ENCODE measurements around the gene HLA-A. TPM values are rescaled to one million over a fixed set of nuclear protein-coding genes. Genes with fewer than 3 reads are reported as not detected.
"Not testable (repeated sequence)": the region's sequence is repeated elsewhere in the genome, so short reads cannot be mapped to it uniquely, and the experiment has no call there.

HLA-A gene
- total RNA-seq, 1 experiment from 2014 or later = 61.4 TPM

GRCh38 chr6:29980013-29980412 lies 37.7 kb downstream of the HLA-A start:
- DNase-seq (ENCODE audit: low spot score); in situ Hi-C loops (cut with HindIII; ENCODE audit: low sequenced_read_pairs): not testable (repeated sequence)

DNA sequence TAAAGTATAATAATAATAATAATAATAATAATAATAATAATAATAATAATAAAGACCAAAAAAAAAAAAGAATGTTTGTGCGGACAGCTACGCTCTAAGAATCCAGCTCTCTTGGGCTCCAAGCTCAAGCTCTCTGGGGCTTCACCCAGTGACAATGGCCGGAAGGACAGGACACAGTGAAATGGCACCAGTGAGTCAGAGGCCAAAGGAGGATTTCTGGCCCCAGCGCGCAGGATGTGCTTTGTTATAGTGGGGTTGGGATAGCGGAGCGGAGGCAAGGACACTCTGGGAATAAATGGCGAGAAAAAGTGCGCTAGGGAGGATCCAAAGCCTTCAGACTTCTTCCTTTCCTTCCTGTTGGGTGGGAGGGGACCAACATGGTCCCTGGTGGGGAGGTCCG lies 38.2 kb downstream of the HLA-A start:
- in situ Hi-C loops (cut with HindIII; ENCODE audit: low sequenced_read_pairs) = no loop called here
- no peak for DNase-seq (ENCODE audit: low spot score)

GRCh38 chr6:29981211-29981812 lies 39.0 kb downstream of the HLA-A start:
- in situ Hi-C loops (cut with HindIII; ENCODE audit: low sequenced_read_pairs) = no loop called here
- DNase-seq (ENCODE audit: low spot score) = no peak

DNA sequence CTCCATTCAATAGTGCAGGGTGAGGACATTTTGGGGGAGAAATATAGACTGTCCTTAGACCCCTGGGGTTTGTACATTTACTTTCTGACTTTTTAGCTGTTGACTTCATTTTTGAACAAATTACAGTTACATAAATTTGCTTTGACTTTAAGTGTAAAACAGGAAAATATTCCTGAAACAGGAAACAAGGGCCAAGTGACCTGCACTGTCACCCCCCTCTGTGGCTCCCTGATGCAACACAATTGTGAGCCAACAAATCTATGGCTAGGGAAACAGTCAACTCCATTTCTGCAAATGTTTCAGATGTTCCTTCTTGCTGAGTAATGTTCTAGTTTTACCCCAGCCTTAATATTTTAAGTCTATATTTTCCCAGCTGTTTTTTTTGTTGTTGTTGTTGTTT lies 39.8 kb downstream of the HLA-A start:
- DNase-seq (ENCODE audit: low spot score) = no peak
- in situ Hi-C loops (cut with HindIII; ENCODE audit: low sequenced_read_pairs) = no loop called here

- no peak for DNase-seq (ENCODE audit: low spot score)
- in situ Hi-C loops (cut with HindIII; ENCODE audit: low sequenced_read_pairs) = no loop called here
Measured at GRCh38 chr6:29984232-29984631, 41.9 kb downstream of the HLA-A start.

DNA sequence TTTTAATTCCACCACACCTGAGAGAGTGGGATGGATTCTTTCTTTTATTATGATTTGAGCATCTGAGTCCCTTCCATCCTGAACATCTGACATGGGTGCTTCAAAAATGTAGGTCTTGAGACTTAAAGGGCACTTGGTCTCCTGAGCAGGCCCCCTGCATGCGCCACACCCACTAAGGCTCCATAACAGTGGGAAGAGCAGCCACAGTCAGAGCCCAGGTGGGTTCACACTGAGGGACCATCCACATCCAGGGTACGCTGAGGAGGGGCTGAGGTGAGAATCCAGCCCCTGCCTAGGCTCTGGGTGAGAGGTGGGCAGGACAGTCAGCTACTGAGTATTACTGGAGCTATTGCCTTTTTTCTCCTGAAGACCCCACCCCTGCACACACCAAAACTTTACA lies 42.7 kb downstream of the HLA-A start:
- in situ Hi-C loops (cut with HindIII; ENCODE audit: low sequenced_read_pairs) = no loop called here
- no peak for DNase-seq (ENCODE audit: low spot score)

- in situ Hi-C loops (cut with HindIII; ENCODE audit: low sequenced_read_pairs) = no loop called here
Measured at GRCh38 chr6:29986179-29986781, 43.9 kb downstream of the HLA-A start.

DNA sequence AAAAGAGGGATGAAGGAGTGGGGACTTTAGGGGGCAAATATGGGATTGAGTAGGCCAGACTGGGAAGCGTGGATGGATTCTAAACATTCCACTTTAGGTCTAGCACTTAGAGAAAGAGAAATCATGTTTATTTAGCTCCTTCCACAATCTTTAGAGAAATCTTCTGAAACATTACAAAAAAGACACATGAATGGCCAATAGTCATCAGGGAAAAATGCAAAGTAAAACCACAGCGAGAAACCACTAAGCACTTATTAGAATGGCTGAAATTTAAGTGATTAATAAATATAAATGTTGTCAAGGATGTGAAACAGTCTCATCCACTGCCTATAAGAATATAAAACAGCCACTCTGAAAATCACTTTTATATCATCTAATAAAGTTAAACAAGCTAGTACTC lies 46.9 kb downstream of the HLA-A start:
- in situ Hi-C loops (cut with HindIII; ENCODE audit: low sequenced_read_pairs) = no loop called here
- DNase-seq (ENCODE audit: low spot score) = no peak

More at GRCh38 chr6:29986179-29986781, 43.9 kb downstream of the HLA-A start:
- no peak for DNase-seq (ENCODE audit: low spot score)

DNA sequence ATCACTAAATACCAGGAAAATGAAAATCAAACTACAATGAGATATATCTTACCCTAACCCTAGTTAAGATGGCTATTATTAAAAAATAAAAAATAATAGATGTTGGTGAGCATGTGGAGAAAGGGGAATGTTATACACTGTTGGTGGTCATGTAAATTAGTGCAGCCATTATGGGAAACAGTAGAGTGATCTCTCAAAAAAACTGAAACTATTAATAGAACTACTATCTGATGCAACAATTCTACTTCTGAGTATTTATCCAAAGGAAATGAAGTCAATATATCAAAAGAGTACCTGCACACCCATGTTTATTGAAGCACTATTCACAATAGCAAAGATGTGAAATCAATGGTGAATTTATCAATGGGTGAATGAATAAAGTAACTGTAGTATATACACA lies 48.6 kb downstream of the HLA-A start:
- DNase-seq (ENCODE audit: low spot score) = no peak
- in situ Hi-C loops (cut with HindIII; ENCODE audit: low sequenced_read_pairs) = no loop called here

DNA sequence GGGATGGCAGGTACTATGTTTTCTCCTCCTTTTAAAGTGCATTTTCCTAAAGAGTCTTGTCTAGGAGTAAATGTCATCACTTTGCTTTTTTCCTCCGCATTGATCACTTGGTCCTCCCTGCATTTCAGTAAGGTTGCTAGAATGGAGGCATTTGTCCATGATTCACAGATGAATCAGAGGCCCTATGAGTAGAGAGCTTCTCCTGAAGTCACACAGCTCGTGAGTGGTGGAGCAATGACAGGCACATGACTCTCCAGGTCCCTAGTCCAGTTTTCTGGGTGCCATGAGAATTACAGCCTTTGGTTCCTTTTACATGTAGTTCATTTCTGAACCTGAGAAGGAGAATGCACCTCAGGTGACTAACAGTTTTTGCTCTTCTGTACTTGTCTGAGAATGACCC lies 50.5 kb downstream of the HLA-A start:
- in situ Hi-C loops (cut with HindIII; ENCODE audit: low sequenced_read_pairs) = no loop called here
- no peak for DNase-seq (ENCODE audit: low spot score)

GRCh38 chr6:29994826-29995225 lies 52.5 kb downstream of the HLA-A start:
- in situ Hi-C loops (cut with HindIII; ENCODE audit: low sequenced_read_pairs) = no loop called here
- no peak for DNase-seq (ENCODE audit: low spot score)

GRCh38 chr6:29995340-29995777 lies 53.0 kb downstream of the HLA-A start:
- in situ Hi-C loops (cut with HindIII; ENCODE audit: low sequenced_read_pairs) = no loop called here
- no peak for DNase-seq (ENCODE audit: low spot score)

Other genes starting within 250 kb of the HLA-A start
- not detected in 2 replicates for gene HLA-F, start 219.1 kb upstream of the HLA-A start, total RNA-seq (2014; rRNA removed; shearing (Covaris generic))
- gene HLA-G, start 114.7 kb upstream of the HLA-A start, total RNA-seq (2014; rRNA removed; shearing (Covaris generic)) = not detected in 2 replicates
- gene POLR1H, start 118.7 kb downstream of the HLA-A start, total RNA-seq (2014; rRNA removed; shearing (Covaris generic)) = 48.2 and 50.3 TPM in 2 replicates
- gene PPP1R11, start 124.7 kb downstream of the HLA-A start, total RNA-seq (2014; rRNA removed; shearing (Covaris generic)) = 18.6 and 29.3 TPM in 2 replicates
- not detected in 2 replicates for gene RNF39, start 133.2 kb downstream of the HLA-A start, total RNA-seq (2014; rRNA removed; shearing (Covaris generic))
- gene TRIM31, start 170.6 kb downstream of the HLA-A start, total RNA-seq (2014; rRNA removed; shearing (Covaris generic)) = not detected in 2 replicates
- gene TRIM40, start 193.6 kb downstream of the HLA-A start, total RNA-seq (2014; rRNA removed; shearing (Covaris generic)) = not detected in 2 replicates
- gene TRIM10, start 218.7 kb downstream of the HLA-A start, total RNA-seq (2014; rRNA removed; shearing (Covaris generic)) = not detected in 2 replicates
- not detected in 2 replicates for gene TRIM15, start 221.0 kb downstream of the HLA-A start, total RNA-seq (2014; rRNA removed; shearing (Covaris generic))